Endothelial cell of umbilical vein (primary cell): ENCODE results near the gene PGBD2.
A peak's percentile ranks its signal among the peaks of the same experiment; 100 is the strongest.

Source experiments
- EZH2 ChIP-seq: IDR thresholded peaks from 2 replicates; pipeline ENCODE4 v1.6.1; 2012; ENCODE audit warnings: borderline replicate concordance, low read depth, mild to moderate bottlenecking, moderate library complexity, low read length, inconsistent platforms; ENCODE audit not compliant: severe bottlenecking
- GATA2 ChIP-seq: IDR thresholded peaks from 2 replicates; pipeline ENCODE4 v1.7.0; 2011; ENCODE audit warnings: low read depth, mild to moderate bottlenecking, moderate library complexity, mixed read lengths, low read length; ENCODE audit not compliant: insufficient read length, insufficient read depth
- JUN ChIP-seq: IDR thresholded peaks from 2 replicates; pipeline ENCODE4 v1.6.1; 2011; ENCODE audit warnings: borderline replicate concordance, low read depth; ENCODE audit not compliant: insufficient read length, insufficient read depth
- POLR2A ChIP-seq: IDR thresholded peaks from 2 replicates; pipeline ENCODE4 v1.6.1; 2012; ENCODE audit warnings: low read depth, mild to moderate bottlenecking, control low read depth, low read length
- POLR2AphosphoS5 ChIP-seq: IDR thresholded peaks from 2 replicates; pipeline ENCODE4 v1.6.1; 2012; ENCODE audit warnings: low read depth, mild to moderate bottlenecking, control low read depth, low read length, moderate library complexity; ENCODE audit not compliant: insufficient read depth
- TF ChIP-seq, protein P1 (sequence below), 2 donors: IDR thresholded peaks; 1 replicate in 1 of 2; 2 replicates in 1 of 2; pipeline ENCODE4 v1.5.1; 2011; ENCODE audit warnings: low read length in 2 of 2, mild to moderate bottlenecking in 2 of 2, moderate library complexity in 2 of 2, control low read depth in 1 of 2, inconsistent platforms in 1 of 2, low read depth in 1 of 2; ENCODE audit not compliant: insufficient read depth in 1 of 2; ENCODE audit errors: extremely low read depth in 1 of 2
- TF ChIP-seq, protein P2 (sequence below): IDR thresholded peaks from 2 replicates; pipeline ENCODE4 v1.6.1; 2011; ENCODE audit not compliant: insufficient read depth, insufficient read length

DNA sequence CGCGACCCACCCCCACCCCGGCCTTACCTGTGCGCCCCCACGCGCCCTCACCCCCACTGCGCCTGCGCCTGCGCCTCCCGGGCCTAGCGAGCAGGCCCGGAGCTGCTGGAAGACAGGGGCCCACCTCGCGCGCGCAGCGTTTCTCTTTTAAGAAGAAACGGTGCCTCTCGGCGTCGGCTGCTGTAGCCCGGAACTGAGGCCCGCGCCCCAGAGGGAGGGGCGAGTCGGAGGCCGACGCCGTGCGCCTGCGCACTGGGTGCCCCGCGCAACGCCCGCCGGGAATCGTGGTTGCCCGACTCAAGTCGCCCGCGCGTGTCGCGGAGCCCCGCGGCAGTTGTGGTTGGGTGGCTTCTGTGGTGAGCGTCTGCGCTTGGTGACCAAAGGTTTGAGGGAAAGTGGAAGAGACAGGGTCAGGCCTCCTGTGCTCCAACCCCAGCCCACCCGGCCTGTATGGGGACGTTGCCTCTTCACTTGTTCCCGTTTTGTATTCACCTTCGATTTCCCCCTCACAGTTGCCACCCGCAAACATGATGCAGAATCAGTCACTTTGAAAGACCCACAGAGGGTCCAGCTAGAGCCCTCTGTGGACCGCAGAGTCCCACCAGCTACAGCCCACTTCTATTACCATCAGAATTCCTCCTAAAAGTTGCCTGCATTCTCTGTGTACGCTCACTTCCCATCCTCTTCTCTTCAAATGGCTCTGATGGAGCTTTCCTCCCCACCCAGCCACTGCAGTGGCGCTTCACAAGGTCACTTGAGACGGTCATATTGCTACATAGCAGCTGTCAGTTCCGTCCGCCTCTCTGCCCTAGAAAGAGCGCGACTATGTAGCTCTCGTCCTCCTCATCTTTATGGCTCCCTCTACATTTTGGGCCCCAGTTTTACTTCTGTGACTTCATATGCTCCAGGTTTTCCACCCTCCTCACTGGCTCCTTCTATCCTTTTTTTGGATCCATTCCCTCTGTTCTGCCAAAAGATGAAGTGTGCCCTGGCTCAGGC lies 46.8 kb upstream of the PGBD2 start, which contains the start of gene ZNF692:
- TF ChIP-seq EZH2 (no peak), POLR2A (peak; percentile 98), POLR2AphosphoS5 (peak; percentile 98), JUN (no peak), GATA2 (no peak)
- TF ChIP-seq, protein P1, sequence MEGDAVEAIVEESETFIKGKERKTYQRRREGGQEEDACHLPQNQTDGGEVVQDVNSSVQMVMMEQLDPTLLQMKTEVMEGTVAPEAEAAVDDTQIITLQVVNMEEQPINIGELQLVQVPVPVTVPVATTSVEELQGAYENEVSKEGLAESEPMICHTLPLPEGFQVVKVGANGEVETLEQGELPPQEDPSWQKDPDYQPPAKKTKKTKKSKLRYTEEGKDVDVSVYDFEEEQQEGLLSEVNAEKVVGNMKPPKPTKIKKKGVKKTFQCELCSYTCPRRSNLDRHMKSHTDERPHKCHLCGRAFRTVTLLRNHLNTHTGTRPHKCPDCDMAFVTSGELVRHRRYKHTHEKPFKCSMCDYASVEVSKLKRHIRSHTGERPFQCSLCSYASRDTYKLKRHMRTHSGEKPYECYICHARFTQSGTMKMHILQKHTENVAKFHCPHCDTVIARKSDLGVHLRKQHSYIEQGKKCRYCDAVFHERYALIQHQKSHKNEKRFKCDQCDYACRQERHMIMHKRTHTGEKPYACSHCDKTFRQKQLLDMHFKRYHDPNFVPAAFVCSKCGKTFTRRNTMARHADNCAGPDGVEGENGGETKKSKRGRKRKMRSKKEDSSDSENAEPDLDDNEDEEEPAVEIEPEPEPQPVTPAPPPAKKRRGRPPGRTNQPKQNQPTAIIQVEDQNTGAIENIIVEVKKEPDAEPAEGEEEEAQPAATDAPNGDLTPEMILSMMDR (IDR thresholded peaks at IDR 0.05; ENCODE audit: extremely low read depth in 1 of 2, insufficient read depth in 1 of 2, low read depth in 1 of 2, low read length in 2 of 2): no peak
- TF ChIP-seq, protein P2, sequence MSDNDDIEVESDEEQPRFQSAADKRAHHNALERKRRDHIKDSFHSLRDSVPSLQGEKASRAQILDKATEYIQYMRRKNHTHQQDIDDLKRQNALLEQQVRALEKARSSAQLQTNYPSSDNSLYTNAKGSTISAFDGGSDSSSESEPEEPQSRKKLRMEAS: peak; percentile 92
